GM12878 (cell line): Measurements from ENCODE around the gene TRHDE. TPM values are rescaled to one million over a fixed set of nuclear protein-coding genes. Genes with fewer than 3 reads are reported as not detected.

Experiments used
- ATAC-seq: fragments of 200-7000 bp; cut with Tn5 transposase; 3 replicates; pipeline ENCODE4 v1.9.1; 2020; ENCODE audit warnings: mild to moderate bottlenecking, moderate library complexity
- BruUV-seq: library from RNA; stranded (reverse); fragments of 400-500 nt; replicated peaks from 2 replicates; lab custom pipeline; 2021; lab: Mats Ljungman, UMichigan
- CTCF ChIA-PET: fragments of 300-600 bp; sonication (Branson Sonifier 250); formaldehyde crosslinking; extraction: SDS; loops from one replicate; lab custom pipeline; 2021; ENCODE audit warnings: inconsistent platforms; lab: Yijun Ruan, JAX
- POLR2A ChIA-PET: fragments of 350-600 bp; formaldehyde crosslinking; extraction: SDS; loops from one replicate; lab custom pipeline; 2021; ENCODE audit warnings: inconsistent platforms; lab: Charles Lee
- RAD21 ChIA-PET: fragments of 300-600 bp; sonication (Branson Sonifier 250); formaldehyde crosslinking; loops from one replicate; lab custom pipeline; 2023; ENCODE audit warnings: antibody characterized with exemption; ENCODE audit not compliant: unreplicated experiment; lab: Charles Lee
- SMC1A ChIA-PET: fragments of 300-600 bp; sonication (Branson Sonifier 250); formaldehyde crosslinking; loops from one replicate; lab custom pipeline; 2023; ENCODE audit not compliant: unreplicated experiment, uncharacterized antibody; lab: Charles Lee
- DNase-seq: peaks from one replicate; pipeline ENCODE4 v3.0.0-alpha.2; 2011; ENCODE audit warnings: low read depth, low spot score
- FAIRE-seq: peaks from 3 replicates; lab custom pipeline; 2011; peaks lifted over from hg19 to GRCh38; lab: Jason Lieb, UNC
- H2AFZ ChIP-seq: 2 replicates; pipeline ENCODE4 v1.6.0; 2011; ENCODE audit warnings: low read depth, low read length, control low read depth; ENCODE audit not compliant: control insufficient read depth
- H3K27ac ChIP-seq: 2 replicates; pipeline ENCODE4 v1.5.1; 2011; ENCODE audit warnings: control low read depth; ENCODE audit not compliant: control insufficient read depth, insufficient read depth
- H3K27me3 ChIP-seq, 2 experiments: replicated peaks in 1 of 2; 2 replicates each; pipeline versions ENCODE4 v1.6.0 to v1.6.1; 2011; ENCODE audit warnings: low read length in 1 of 2; ENCODE audit not compliant: control insufficient read depth in 2 of 2, insufficient read depth in 2 of 2
- H3K36me3 ChIP-seq, 2 experiments: 2 replicates each; pipeline ENCODE4 v1.5.1; 2011; ENCODE audit warnings: low read length in 1 of 2; ENCODE audit not compliant: control insufficient read depth in 2 of 2, insufficient read depth in 2 of 2
- H3K4me1 ChIP-seq: 2 replicates; pipeline ENCODE4 v1.6.1; 2011; ENCODE audit warnings: mild to moderate bottlenecking, low read length, moderate library complexity, mixed read lengths; ENCODE audit not compliant: control insufficient read depth, insufficient read depth
- H3K4me2 ChIP-seq: 2 replicates; pipeline ENCODE4 v1.6.0; 2011; ENCODE audit warnings: control low read depth; ENCODE audit not compliant: control insufficient read depth, insufficient read depth
- H3K4me3 ChIP-seq: fragments of 200-600 bp; sonication (generic); 2 replicates; pipeline ENCODE4 v1.5.1; 2016
- H3K79me2 ChIP-seq: 2 replicates; pipeline ENCODE4 v1.6.0; 2011; ENCODE audit warnings: low read length; ENCODE audit not compliant: control insufficient read depth, insufficient read depth
- H3K9ac ChIP-seq: 2 replicates; pipeline ENCODE4 v1.8.0; 2011; ENCODE audit warnings: low read length, control low read depth, mixed read lengths; ENCODE audit not compliant: control insufficient read depth, insufficient read depth
- H3K9me3 ChIP-seq: replicated peaks from 3 replicates; pipeline ENCODE4 v1.5.1; 2011; ENCODE audit warnings: mild to moderate bottlenecking, low read length; ENCODE audit not compliant: control insufficient read depth, insufficient read depth
- H4K20me1 ChIP-seq: 2 replicates; pipeline ENCODE4 v1.6.0; 2011; ENCODE audit not compliant: control insufficient read depth, insufficient read depth
- ELK1 ChIP-seq: IDR thresholded peaks from 2 replicates; pipeline ENCODE4 v1.6.1; 2012; ENCODE audit warnings: low read depth, low read length, improper control_type of control experiment
- GABPA ChIP-seq: IDR thresholded peaks from 2 replicates; pipeline ENCODE4 v1.6.1; 2014; ENCODE audit warnings: antibody characterized with exemption, low read depth, mild to moderate bottlenecking, inconsistent platforms
- MTA2 ChIP-seq: fragments of 450-650 bp; IDR thresholded peaks from 2 replicates; pipeline ENCODE4 v1.6.1; 2016; ENCODE audit warnings: low read depth, mild to moderate bottlenecking, moderate library complexity
- NBN ChIP-seq: fragments of 450-650 bp; IDR thresholded peaks from 2 replicates; pipeline ENCODE4 v1.6.1; 2016
- PML ChIP-seq: IDR thresholded peaks from 2 replicates; pipeline ENCODE4 v1.6.1; 2012; ENCODE audit warnings: low read length, inconsistent platforms
- RAD21 ChIP-seq: IDR thresholded peaks from 2 replicates; pipeline ENCODE4 v1.6.1; 2011; ENCODE audit warnings: mild to moderate bottlenecking, low read depth, low read length, moderate library complexity; ENCODE audit not compliant: insufficient read depth
- SIX5 ChIP-seq: IDR thresholded peaks from 2 replicates; pipeline ENCODE4 v1.6.1; 2011; ENCODE audit warnings: mild to moderate bottlenecking, low read depth, low read length, moderate library complexity; ENCODE audit not compliant: severe bottlenecking
- SMAD5 ChIP-seq: IDR thresholded peaks from 2 replicates; pipeline ENCODE4 v1.6.1; 2016; ENCODE audit warnings: antibody characterized with exemption, low read depth
- WGBS: methylation state at CpG from one replicate; pipeline ENCODE4 v1.1.6; 2016; ENCODE audit warnings: low lambda C conversion rate; ENCODE audit not compliant: insufficient replicate concordance, insufficient coverage; ENCODE audit errors: missing lambda C conversion rate; 5-methylcytosine and 5-hydroxymethylcytosine counted together
- in situ Hi-C: fragments of 300-500 bp; cut with MboI; formaldehyde crosslinking; loops from 9 replicates; pipeline ENCODE4 v1.14.3; 2018; ENCODE audit warnings: mixed read lengths
- intact Hi-C: fragments of 100-400 bp; cut with micrococcal nuclease; formaldehyde crosslinking; loops from one replicate; pipeline ENCODE4 v1.14.2; 2022; ENCODE audit not compliant: unreplicated experiment
- polyA plus RNA-seq, 11 experiments: library from polyadenylated mRNA; depleted of rRNA in 4 of 11; unstranded in 6 of 11; stranded (reverse) in 5 of 11; fragments of >200 nt; fragmentation: Nextera tagmentation in 4 of 11; fragmentation: Illumina TruSeq in 1 of 11; extraction: Ambion mirVana in 4 of 11; extraction: Trizol in 1 of 11; gene quantifications; 1 replicate in 1 of 11; 2 replicates in 10 of 11; pipeline versions ENCODE4 v1.2.1 to v1.2.3, GENCODE V29; 2011 to 2016; ENCODE audit warnings: inconsistent platforms in 2 of 11, missing spikeins in 2 of 11, low read depth in 1 of 11
- total RNA-seq, 4 experiments: library from RNA; depleted of rRNA in 3 of 4; stranded (reverse); fragments of >200 nt in 3 of 4; fragmentation: Illumina TruSeq in 1 of 4; extraction: Trizol in 1 of 4; gene quantifications; 2 replicates each; pipeline versions ENCODE4 v1.2.1 to v1.2.3, GENCODE V29; 2013 to 2021
- TF ChIP-seq, protein P1 (sequence below): fragments of 450-650 bp; IDR thresholded peaks from 2 replicates; pipeline ENCODE4 v1.6.1; 2017; ENCODE audit warnings: borderline replicate concordance

TRHDE gene
- total and polyA plus RNA-seq, 10 of the 15 experiments (the other 5 are each of a cell fraction or from before 2014, with no cell fraction given): not detected

- Histone ChIP-seq H3K36me3 (no peaks in the 10 kb centered on the region), H3K27me3 (no peaks in the 10 kb centered on the region), H3K79me2 (no peaks in the 10 kb centered on the region), H3K9me3 (no peaks in the 10 kb centered on the region), H3K4me3 (no peak overlapping the region), H2AFZ (no peak overlapping the region), H4K20me1 (no peaks in the 10 kb centered on the region), H3K4me2 (no peak overlapping the region), H3K27ac (no peak overlapping the region), H3K4me1 (no peaks in the 10 kb centered on the region), H3K9ac (no peak overlapping the region)
- in situ Hi-C loops: no loop called here
- no TSS peak for BruUV-seq
- 64% methylated on average over 9 of the region's 9 CpGs for WGBS
- ChIA-PET POLR2A (no interaction called here), RAD21 (no interaction called here), SMC1A (interaction anchor here (1.3 kb wide), 1 partner anchor 15 kb away, joined by 5 read pairs; no protein-coding TSS in a partner anchor), CTCF (interaction anchor here (0.7 to 1.3 kb wide), 2 partner anchors 16 to 19 kb away, joined by 3 read pairs; no protein-coding TSS in a partner anchor)
- TF ChIP-seq RAD21 (no peak), SIX5 (no peak), GABPA (no peak), PML (no peak), NBN (no peak), SMAD5 (no peak), ELK1 (no peak), MTA2 (no peak)
- TF ChIP-seq, protein P1, sequence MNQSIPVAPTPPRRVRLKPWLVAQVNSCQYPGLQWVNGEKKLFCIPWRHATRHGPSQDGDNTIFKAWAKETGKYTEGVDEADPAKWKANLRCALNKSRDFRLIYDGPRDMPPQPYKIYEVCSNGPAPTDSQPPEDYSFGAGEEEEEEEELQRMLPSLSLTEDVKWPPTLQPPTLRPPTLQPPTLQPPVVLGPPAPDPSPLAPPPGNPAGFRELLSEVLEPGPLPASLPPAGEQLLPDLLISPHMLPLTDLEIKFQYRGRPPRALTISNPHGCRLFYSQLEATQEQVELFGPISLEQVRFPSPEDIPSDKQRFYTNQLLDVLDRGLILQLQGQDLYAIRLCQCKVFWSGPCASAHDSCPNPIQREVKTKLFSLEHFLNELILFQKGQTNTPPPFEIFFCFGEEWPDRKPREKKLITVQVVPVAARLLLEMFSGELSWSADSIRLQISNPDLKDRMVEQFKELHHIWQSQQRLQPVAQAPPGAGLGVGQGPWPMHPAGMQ: no peak
- DNase-seq (no peak), ATAC-seq (no peak), FAIRE-seq (no peak)
- intact Hi-C loops: no loop called here
These were observed 58.1 kb downstream of the TRHDE start for GRCh38 chr12:72330301-72330700.
